Measurements from ENCODE around the gene DUSP2. TPM values are rescaled to one million over a fixed set of nuclear protein-coding genes. Genes with fewer than 3 reads are reported as not detected.

The DUSP2 gene
- total RNA-seq, 1 experiment from 2014 or later = 4.9 TPM

- ATAC-seq (no peak), DNase-seq (ENCODE audit: low read depth, low spot score) (no peak)
- BruUV-seq (replicated peaks) = no TSS peak
- intact Hi-C loops (cut with micrococcal nuclease; ENCODE audit: unreplicated experiment) (no loop called here), in situ Hi-C loops (cut with HindIII; ENCODE audit: low pct_unique_long_range_greater_than_20kb, low sequenced_read_pairs) (no loop called here)
- CTCF ChIA-PET = no interaction called here
- no peaks in the 10 kb centered on the region for H3K36me3 ChIP-seq (ENCODE audit: control insufficient read depth, insufficient read depth, low read length)
- no peaks in the 10 kb centered on the region for H3K27me3 ChIP-seq (ENCODE audit: control insufficient read depth, insufficient read depth, low read length)
- H3K4me3 ChIP-seq (ENCODE audit: low read depth in 2 of 2, low read length in 2 of 2) = no peak overlapping the region
- no peak overlapping the region for H3K27ac ChIP-seq (ENCODE audit: low read length)
- TF ChIP-seq, protein P1, sequence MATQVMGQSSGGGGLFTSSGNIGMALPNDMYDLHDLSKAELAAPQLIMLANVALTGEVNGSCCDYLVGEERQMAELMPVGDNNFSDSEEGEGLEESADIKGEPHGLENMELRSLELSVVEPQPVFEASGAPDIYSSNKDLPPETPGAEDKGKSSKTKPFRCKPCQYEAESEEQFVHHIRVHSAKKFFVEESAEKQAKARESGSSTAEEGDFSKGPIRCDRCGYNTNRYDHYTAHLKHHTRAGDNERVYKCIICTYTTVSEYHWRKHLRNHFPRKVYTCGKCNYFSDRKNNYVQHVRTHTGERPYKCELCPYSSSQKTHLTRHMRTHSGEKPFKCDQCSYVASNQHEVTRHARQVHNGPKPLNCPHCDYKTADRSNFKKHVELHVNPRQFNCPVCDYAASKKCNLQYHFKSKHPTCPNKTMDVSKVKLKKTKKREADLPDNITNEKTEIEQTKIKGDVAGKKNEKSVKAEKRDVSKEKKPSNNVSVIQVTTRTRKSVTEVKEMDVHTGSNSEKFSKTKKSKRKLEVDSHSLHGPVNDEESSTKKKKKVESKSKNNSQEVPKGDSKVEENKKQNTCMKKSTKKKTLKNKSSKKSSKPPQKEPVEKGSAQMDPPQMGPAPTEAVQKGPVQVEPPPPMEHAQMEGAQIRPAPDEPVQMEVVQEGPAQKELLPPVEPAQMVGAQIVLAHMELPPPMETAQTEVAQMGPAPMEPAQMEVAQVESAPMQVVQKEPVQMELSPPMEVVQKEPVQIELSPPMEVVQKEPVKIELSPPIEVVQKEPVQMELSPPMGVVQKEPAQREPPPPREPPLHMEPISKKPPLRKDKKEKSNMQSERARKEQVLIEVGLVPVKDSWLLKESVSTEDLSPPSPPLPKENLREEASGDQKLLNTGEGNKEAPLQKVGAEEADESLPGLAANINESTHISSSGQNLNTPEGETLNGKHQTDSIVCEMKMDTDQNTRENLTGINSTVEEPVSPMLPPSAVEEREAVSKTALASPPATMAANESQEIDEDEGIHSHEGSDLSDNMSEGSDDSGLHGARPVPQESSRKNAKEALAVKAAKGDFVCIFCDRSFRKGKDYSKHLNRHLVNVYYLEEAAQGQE (IDR thresholded peaks at IDR 0.05; ENCODE audit: insufficient read depth in 1 of 2, low read depth in 2 of 2, low read length in 1 of 2) = no peak
- no peak for TF ChIP-seq CTCF (IDR thresholded peaks at IDR 0.05)
- TF ChIP-seq SIN3A (IDR thresholded peaks at IDR 0.05; ENCODE audit: borderline replicate concordance, insufficient read depth, low read depth, low read length) = no peak
- no peak for TF ChIP-seq POLR2AphosphoS5 (IDR thresholded peaks at IDR 0.05; ENCODE audit: low read depth, low read length)
- TF ChIP-seq TCF7L2 (IDR thresholded peaks at IDR 0.05; ENCODE audit: low read depth, low read length) = no peak
- POLR2A ChIA-PET = no interaction called here
- H3K4me1 ChIP-seq (ENCODE audit: control insufficient read depth, insufficient read depth, low read length) = 0 out of 2 replicates have a peak, but pooled peaks cover 3% of the 10 kb centered on the region
- no peaks in the 10 kb centered on the region for H3K9me3 ChIP-seq (ENCODE audit: control insufficient read depth, insufficient read depth, low read depth, low read length)
Observed at GRCh38 chr2:96111257-96111640, 34.0 kb downstream of the DUSP2 start.

DNA sequence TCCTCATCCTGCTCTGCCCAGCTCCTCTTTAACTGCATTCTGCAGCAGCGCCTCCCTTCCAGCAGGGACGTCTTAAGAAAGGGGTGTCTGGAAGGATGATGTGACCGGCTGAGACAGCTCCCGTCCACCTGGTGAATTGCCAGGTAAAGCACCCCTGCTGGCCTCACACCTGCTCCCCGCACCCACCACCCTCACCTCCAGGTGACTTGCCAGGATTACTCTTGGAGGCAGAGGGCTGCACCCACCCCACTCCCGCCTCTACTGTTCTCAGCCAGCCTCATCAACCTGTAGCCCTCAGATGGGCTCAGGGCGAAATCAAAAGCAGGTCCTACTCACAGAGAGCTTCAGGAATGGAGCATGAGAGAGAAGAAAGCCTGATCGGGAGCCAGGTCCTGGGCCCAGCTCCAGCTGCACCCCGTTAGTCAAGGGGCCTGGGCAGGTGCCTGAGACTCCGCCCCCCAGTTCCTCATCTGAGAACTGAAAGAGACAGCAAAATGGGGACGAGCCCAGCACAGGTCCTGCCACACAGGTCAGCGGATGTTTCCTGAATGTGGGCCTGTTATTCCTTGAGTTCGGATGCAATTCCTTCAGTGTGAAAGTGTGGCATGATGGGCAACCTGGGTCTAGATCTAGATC, 34.5 kb downstream of the DUSP2 start:
- no peak overlapping the region for H3K4me3 ChIP-seq (ENCODE audit: low read depth in 2 of 2, low read length in 2 of 2)
- TF ChIP-seq POLR2AphosphoS5 (IDR thresholded peaks at IDR 0.05; ENCODE audit: low read depth, low read length) (no peak), CTCF (IDR thresholded peaks at IDR 0.05) (no peak), SIN3A (IDR thresholded peaks at IDR 0.05; ENCODE audit: borderline replicate concordance, insufficient read depth, low read depth, low read length) (no peak), TCF7L2 (IDR thresholded peaks at IDR 0.05; ENCODE audit: low read depth, low read length) (no peak)
- TF ChIP-seq, protein P1 (IDR thresholded peaks at IDR 0.05; ENCODE audit: insufficient read depth in 1 of 2, low read depth in 2 of 2, low read length in 1 of 2) = no peak
- BruUV-seq (replicated peaks) = no TSS peak
- DNase-seq (ENCODE audit: low read depth, low spot score) = no peak
- no peaks in the 10 kb centered on the region for H3K27me3 ChIP-seq (ENCODE audit: control insufficient read depth, insufficient read depth, low read length)
- no peaks in the 10 kb centered on the region for H3K9me3 ChIP-seq (ENCODE audit: control insufficient read depth, insufficient read depth, low read depth, low read length)
- ATAC-seq = no peak
- H3K36me3 ChIP-seq (ENCODE audit: control insufficient read depth, insufficient read depth, low read length) = no peaks in the 10 kb centered on the region
- H3K27ac ChIP-seq (ENCODE audit: low read length) = no peak overlapping the region
- ChIA-PET CTCF (no interaction called here), POLR2A (no interaction called here)
- 0 out of 2 replicates have a peak, but pooled peaks cover 3% of the 10 kb centered on the region for H3K4me1 ChIP-seq (ENCODE audit: control insufficient read depth, insufficient read depth, low read length)
- in situ Hi-C loops (cut with HindIII; ENCODE audit: low pct_unique_long_range_greater_than_20kb, low sequenced_read_pairs) (no loop called here), intact Hi-C loops (cut with micrococcal nuclease; ENCODE audit: unreplicated experiment) (no loop called here)

All from Panc1 (cell line).